Endometrium (tissue), 2 donors: ENCODE measurements around the gene CYP27B1.

Experiments
- FAIRE-seq: peaks from 2 replicates; lab custom pipeline; 2012; peaks lifted over from hg19 to GRCh38; lab: Jason Lieb, UNC
- donor health status: control.
- donor health status: control.

Gene CYP27B1

DNA sequence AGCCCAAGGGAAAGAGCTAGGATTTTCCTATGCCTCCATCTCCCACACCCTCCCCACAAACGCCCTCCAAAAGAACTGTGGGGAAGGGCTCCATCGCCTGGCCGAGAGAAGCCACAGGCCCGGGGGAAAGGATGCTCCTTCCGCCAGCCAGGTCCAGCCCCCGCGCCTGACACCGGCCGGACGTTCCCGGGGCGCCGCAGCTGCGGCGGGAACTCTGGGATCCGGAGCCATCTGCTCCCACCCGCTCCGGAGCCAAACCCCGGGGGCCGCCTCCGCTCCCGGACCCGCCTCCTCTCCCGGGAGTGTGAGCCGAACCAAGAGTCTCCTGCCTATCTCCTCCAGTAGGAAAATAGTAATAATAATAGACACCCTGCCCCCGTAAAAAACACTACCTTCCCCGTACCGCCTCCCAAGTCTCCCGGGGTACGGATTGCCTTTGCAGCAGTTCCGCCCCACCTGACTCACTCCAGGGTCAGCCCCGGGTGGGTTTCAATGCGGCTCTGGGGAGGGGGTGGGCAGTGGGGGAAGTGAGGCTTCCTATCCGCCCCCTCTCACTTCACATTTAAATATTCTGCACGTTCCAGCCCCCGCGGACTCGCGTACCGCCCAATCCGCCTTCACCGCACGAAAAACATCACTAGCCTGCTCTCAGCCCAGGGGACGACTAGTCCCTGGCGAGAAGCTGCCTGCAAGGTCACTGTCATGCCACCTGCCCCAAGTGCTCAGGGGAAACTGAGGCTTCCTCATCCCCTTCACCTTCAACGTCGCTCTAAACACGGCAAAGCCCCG lies 30.7 kb downstream of the CYP27B1 start:
- no peak for FAIRE-seq

DNA sequence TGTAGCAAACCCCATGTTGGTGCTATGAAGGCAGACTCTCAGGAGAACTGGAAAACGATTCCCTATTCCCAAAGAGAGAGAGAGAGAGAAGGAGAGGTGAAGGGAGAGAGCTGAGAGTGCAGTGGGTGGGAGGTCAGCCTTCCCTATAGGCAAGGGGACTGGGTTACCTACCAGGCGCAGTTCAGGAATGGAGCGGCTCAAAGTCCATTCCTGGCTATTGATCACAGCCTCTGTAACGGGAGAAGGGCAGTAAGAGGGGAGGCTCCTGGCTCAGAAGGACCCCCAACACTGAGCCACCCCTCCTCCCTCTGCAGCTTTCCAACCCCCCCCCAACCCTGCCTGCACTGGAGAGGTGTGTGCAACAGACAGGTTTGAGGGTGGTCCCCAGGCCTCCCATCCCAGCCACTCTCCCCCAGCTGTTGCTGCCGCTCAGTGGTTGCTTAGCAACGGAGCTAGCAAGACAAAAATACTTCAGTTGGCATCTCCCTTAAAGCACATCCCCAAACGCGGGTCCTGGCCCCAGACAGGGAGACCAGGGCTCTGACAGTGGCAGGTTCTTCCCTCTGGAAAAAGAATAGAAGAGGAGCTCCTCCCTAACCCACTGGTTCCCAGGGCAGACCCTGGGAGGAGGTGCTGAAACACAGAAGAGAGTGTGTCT lies 31.6 kb downstream of the CYP27B1 start:
- no peak for FAIRE-seq

DNA sequence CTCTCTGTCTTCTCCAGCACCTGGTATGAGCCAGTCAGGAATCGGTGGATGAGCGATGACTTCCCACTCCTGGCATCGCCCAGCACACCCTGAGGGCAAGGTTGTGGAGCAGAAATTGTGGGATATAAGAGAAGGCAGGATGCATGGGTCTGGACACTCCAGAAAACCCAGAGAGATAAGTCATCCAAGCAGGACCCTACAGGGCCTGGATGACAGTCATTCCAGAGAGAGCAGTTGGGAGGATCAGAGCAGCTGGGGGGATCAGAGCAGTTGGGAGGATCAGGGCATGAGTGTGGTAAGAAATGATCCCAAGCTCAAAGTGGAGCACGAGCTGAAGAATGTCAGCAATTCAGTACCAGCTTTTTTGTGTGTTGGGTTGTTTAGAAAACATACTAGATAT lies 32.3 kb downstream of the CYP27B1 start:
- FAIRE-seq, result no peak

DNA sequence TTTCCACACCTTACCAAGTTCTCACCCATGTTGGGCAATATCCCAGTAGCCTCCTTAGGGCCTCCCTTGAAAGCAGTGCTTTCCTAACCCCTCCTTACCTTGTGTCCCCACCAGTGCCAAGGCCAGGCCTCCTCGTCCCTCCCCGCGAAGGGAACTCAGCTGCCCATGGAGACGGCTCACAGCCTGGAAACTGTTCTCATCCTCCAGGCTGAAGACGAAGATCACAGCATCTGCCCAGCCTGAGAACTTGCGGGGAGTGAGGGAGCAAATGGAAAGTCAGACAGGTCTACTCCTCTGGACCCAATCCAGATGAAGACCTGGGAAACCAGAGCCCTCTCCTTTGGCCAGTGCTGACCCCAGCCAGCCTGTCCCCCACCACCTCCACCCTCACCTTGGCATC lies 33.0 kb downstream of the CYP27B1 start:
- no peak for FAIRE-seq

DNA sequence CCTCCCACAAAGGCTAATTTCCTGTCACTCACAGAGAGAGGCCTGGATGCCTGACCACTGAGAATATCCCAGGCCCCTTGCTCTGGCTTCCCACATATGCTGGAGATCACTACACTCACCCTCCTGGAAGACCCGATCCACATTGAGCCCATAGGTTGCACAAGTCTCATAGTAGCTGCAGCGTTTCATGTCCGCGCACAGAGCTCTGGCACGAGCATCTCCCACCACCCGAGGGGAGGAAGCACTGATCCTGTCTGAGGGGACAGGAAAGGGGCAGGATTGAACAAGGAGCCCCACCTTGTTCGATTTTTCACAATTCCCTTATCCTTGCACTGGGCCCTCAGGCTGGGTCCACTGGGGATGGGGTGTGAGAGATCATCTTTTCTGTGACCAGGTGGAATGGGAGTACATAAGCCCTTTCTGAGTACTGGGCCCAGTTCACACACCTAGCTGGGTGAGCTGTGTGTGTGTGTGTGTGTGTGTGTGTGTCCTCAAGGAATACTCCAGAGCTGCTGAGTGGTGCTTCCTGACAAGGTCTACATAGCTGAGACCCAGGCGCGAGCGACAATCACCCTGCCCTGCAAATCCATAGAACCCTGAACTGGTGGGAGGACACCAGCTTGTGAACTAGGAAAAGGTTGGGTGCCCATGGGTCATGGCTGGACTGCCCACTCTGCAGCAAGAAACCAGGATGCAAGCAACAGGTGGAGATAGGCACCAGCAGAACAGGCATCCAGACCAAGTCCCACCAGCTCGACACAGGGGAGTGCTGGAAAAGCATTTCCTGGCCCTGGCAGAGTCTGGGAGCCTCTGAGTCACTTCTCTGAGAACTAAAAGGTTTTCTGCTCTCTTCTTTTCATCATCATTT lies 33.9 kb downstream of the CYP27B1 start:
- no peak for FAIRE-seq

DNA sequence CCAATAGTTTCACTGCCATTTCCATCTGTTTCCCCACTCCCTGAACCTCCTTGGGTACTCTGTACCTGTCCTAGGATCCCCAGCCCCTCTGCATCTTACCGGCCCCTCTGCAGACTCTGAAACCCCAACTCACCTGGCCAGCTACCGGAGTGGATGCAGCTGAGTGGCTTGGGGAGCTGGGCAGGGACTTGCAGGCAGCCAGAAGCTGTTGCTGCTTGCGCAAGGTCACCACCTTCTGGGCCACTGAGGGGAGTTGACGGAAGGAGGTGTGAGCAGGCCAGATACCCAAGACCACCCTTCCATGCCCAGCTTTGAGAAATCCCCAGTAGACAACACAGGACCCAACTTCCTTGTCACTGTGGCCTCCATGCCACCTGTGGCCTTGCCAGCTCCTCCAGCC lies 34.6 kb downstream of the CYP27B1 start:
- FAIRE-seq, result no peak

DNA sequence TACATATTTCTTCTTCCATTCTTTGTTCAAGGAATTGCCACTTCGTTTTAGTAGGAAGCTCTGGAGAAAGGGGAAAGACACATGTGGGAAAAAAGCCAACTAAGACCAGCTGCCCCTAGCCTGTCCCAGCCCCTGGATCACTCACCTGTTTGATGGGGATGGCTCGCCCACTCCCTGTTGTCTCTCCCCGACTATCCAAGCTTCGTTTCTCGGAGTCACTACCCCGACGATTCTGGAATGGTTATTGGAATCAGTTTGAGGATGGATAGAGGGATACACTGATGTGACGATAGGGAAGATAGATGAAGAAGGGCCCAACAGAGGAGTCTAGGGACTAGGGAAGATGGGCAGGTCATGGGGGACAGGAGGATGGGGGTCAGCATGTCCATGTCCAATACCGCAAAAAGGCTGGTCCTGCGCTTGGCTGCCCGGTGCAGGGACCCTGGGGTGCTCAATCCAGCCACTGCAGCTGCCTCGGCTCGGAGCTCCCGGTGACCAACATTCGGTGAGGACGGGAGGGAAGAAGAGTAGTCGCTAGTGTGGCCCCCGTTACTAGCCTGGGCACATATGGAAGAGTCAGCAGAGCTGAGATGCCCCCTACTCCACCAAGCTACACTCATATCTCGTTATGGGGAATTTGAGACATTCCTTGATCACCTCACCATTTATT lies 35.3 kb downstream of the CYP27B1 start:
- FAIRE-seq, result no peak

DNA sequence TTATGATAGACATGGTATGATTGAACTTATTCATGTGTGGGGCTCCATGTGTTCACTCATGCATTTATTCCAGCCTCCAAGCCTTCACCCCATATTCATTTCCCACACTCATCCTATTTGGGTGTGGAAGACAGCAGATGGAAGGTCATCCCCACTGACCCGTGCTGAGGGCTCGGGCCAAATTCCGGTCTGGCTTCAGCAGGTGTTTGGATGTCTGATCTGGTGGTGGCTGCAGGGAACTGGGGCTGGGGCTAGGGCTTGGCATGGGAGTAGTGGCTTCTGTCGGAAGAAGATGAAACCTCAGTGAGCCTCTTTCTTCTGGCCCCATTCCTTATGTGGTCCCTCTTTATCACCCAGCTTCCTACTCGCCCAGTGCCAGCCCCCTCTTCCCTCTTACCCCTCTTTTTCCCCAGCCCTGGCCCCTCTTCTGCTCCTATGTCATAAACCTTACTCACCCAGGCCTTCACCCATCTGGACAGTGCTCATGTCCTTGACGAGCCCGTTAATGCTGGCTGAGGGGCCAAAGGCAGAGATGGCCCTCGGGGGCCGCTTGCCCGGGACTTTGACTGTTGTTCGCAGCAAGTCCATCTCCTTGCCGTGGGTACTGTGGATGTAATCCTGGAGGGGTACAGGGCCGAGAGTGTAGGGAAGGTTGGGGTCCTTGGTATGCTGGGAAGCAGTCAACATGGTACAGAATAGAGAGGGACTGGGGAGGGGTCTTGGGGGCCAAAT lies 36.4 kb downstream of the CYP27B1 start:
- no peak for FAIRE-seq

DNA sequence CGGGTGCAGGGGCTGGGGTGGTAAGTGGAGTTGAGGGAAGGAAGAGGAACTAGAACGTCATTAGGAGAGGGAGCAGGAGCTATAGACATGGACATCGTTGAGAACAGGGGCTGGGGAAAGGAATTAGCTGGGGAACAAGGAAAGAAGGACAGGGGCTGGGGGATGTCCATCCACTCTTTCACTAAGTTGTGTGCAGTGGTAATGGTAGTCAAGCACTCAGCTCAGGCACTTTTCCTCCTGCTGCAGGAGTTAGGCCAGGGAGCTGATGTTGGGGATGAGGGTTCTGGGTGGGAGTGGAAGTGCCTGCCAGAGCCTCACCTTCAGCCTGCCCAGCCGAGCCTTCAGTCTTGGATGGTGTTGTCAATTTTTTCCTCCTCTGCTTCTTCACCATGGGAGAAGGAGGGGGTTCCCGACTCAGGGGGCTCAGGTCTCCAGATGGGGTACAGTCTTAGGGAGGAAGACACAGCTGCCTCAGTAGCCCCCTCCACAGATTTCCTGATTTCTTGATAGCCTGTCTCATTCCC lies 37.5 kb downstream of the CYP27B1 start:
- no peak for FAIRE-seq

DNA sequence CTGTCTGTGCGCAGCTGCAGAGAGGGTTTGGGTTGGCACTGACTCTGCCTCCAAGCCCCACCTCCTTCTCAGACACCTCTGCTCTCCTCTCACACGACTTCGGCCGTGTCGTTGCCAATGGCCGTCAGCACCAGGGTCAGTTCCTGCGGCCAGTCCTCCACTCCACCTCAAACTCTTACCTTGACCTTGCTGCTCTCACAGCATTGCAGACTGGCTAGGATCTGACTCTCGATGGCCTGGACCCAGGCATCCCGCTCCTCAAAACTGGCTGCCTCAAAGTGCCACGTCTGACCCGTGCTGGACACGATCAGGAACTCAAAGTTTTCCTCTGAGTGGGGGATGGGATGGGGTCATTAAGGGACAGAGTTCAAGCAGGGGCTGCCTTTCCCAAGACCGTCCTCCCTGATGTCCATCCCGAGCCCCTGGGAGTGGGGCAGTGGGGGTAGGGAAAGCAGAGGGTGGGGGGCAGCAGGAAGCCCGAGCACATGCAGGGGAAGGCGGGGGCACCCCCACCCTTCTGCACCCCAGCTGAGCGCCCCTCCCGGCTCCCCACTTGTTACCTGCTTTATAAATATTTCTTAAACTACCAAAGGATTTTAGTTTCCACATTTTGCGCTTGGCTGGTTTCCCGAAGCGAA lies 39.0 kb downstream of the CYP27B1 start:
- no peak for FAIRE-seq

DNA sequence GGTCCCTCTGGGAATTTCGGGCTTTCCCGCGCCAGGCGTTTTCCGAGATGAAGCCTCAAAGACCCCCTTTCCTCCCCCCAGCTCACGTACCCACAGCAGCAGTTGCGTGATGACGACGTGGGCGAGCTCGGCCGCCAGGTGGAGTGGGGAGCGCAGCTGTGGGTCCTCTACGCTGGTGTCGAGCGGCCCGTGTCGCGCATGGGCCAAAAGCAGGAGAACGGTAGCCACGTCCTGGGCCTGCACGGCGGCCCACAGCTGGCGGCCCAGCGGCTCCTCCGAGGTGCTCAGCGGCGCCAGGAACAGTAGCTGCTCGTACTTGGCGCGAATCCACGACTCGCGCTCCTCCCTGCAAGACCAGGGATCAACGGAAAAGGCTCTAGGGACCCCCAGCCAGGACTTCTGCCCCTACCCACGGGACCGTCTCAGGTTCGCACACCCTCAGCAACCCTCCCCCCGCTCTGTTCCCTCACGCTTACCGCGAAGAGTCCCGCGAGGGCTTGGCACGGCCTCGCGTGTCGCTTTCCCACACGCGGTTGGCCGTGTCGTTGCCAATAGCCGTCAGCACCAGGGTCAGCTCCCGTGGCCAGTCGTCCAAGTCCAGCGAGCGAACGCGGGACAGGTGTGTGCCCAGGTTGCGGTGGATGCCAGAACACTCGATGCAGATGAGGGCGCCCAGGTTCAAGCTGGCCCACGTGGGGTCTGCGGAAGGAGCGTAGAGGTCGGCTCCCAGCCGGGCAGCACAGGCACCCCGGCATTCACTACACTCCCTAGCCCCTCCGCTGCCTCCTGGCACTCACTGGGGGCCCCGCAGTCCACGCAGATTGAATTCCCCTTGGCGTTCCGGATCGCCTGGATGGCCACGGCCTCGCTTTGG lies 39.8 kb downstream of the CYP27B1 start:
- FAIRE-seq, result no peak

DNA sequence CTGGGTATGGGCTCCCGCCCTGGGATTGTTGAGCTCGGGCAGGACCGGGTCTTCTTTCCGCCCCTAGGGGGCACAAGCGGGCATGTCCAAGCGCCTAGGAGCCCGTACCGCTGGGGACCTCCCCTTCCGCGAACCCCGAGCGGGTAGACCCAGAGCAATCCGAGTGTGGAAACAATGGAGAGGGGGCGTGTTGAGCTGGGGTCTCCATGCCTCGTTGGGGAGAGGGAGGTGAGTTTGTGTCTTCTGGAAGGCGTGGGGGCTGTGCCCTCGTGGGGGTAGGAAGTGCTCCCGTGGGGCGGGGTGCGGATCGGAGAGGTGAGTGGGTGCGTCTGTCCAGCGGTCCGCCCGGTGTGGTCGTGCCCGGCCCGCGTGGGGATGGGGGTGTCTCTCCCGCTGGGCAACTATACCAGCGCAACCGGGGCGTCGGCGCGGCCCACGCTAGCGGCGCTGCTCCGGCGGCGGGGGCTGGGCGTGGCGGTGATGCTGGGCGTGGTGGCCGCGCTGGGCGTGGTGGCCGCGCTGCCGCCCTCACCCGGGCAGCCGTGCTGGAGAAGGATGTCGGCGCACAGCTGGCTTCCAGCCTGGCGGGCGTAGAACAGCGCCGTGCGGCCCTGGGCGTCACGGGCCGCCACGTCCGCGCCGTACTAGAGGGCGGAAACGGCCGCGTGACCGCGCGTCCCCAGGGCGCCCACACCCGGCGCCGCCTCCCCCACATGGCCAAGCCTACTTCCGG lies 40.6 kb downstream of the CYP27B1 start:
- FAIRE-seq, result no peak

DNA sequence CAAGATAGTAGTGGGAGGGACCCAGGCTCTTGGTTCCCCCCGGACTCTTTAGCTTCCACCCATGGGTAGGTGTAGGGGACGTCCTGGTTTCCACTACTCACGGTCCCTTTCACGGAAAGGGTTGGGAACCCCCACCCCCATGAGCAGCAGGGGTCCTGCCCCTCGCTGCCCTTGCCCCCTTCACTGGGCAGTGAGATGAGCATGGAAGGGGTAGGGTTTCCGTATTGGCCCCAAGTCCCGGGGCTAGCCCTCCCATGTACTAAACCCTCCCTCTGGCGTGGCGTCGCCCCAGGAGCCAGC lies 41.1 kb downstream of the CYP27B1 start:
- no peak for FAIRE-seq

DNA sequence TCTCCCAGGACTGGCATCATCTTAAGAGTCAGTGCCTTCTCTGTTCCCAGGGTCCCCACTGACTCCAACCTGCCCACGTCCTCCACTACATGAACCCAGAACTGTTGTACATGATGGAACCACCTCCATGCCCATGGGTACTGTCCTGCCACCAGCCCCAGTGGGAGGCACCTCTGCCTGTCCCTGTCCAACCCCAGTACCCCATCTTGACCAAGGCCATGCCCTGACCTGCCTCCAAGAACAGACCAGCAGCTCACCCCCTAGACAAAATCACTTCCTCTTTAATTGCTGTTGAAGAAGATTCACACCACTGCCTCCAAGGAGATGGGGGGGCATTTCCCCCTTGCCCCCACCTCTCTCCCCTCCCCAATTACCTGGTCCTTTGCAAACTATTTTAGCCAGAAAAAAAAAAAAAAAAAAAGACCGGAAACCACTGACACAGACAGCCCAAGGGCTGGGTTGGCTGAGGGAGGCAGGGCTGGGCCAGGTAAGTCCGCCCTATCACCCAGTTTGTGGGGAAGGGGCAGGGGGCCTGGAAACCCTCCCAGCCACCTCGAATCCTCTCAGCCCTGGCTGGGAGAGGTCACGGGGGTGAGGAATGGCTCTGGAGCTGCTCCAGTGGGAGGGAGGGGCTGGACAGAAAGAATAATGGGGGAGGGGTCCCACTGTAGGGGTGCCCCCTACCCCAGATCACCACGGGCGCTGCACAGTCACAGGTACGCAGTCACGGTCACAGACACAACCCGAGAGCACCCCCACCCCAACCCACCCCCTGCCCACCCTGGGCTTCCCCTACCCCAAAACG lies 41.7 kb downstream of the CYP27B1 start:
- FAIRE-seq, result no peak

DNA sequence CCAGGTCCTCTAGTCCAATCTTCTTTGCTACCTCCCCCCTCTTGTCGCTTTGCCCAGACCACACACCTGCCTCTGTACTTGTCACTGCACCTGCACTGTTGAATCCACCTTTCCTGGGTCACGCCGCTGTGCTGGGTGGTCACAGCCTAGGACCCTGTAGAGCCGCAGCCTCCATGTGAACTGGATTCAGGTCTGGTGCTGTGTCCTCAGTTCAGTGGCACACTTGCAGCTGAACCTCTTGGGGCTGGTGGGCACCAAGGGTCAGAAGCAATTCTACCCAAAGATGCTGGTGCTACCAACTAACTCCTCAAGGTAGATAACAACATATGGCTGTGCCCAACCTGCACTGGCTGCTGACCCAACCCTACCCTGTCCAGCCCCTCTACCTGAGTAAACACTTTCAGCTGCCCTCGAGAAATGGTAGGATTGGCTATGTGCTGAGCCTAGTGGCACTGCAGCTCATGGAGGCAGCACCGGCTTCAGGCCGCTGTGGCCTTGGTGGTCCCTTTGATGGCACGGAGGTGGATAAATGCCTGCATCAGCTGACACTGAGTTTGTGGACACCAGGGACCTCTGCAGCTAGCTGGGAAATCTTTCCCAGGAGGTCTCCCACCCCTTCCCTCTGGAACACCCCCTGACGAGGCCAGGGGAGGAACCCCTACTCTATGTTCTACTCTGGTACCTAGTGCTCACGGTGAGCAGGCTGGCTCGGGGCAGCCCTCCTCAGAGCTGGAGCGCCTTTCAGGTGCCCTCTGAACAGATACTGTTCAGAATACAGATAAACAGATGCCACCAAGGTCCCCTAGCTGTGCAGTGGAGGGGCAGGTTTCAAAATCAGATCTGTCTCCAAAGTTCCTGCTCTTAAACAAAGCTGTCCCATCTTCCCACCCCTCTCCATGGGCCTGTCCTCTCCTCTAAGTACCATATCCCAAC lies 42.6 kb downstream of the CYP27B1 start:
- FAIRE-seq, result no peak

DNA sequence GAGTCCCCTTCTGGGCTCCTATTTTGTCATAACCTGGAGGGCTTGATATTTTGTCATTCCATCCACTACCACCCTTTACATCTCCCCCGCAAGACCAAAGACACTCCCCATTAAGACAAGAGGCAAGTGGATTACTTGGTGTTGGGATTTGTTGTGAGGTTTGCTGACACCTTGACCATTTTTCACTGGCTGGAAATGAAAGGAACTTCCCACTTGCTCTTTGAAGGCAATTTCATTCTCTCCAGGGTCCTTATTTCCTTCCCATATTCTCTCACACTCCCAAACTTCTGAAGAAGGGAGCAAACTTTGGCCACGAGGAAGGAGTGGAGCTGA lies 43.3 kb downstream of the CYP27B1 start:
- FAIRE-seq, result no peak
